Liver (tissue), 9 donors: Measurements from ENCODE around the gene UQCR11. TPM values are rescaled to one million over a fixed set of nuclear protein-coding genes. Genes with fewer than 3 reads are reported as not detected.

Source experiments
- DNase-seq: peaks from one replicate; pipeline ENCODE4 v3.0.0-alpha.2; 2017; ENCODE audit warnings: low spot score
- H3K27ac ChIP-seq, 2 donors: one replicate each; pipeline ENCODE4 v1.7.0; 2013; ENCODE audit warnings: inconsistent platforms in 2 of 2, low read length in 2 of 2, control low read depth in 1 of 2, low read depth in 1 of 2, mild to moderate bottlenecking in 1 of 2
- H3K27me3 ChIP-seq, 4 donors: one replicate each; pipeline versions ENCODE4 v1.6.1 to v1.7.0; 2013; ENCODE audit warnings: low read length in 3 of 4, inconsistent platforms in 1 of 4, mild to moderate bottlenecking in 1 of 4, moderate library complexity in 1 of 4; ENCODE audit not compliant: control insufficient read depth in 4 of 4, insufficient read depth in 4 of 4
- H3K36me3 ChIP-seq, 4 donors: one replicate each; pipeline versions ENCODE4 v1.6.1 to v1.7.0; 2013; ENCODE audit warnings: low read length in 3 of 4, mild to moderate bottlenecking in 3 of 4, low read depth in 1 of 4, moderate library complexity in 1 of 4; ENCODE audit not compliant: control insufficient read depth in 4 of 4, insufficient read depth in 3 of 4
- H3K4me1 ChIP-seq, 4 donors: one replicate each; pipeline versions ENCODE4 v1.6.1 to v1.7.0; 2013; ENCODE audit warnings: low read length in 3 of 4, mild to moderate bottlenecking in 3 of 4, moderate library complexity in 1 of 4; ENCODE audit not compliant: control insufficient read depth in 4 of 4, insufficient read depth in 4 of 4
- H3K4me3 ChIP-seq, 3 donors: one replicate each; pipeline versions ENCODE4 v1.6.1 to v1.7.0; 2013; ENCODE audit warnings: low read length in 3 of 3, control low read depth in 1 of 3, low read depth in 1 of 3, mild to moderate bottlenecking in 1 of 3
- H3K9ac ChIP-seq, 2 donors: one replicate each; pipeline ENCODE4 v1.7.0; 2013; ENCODE audit warnings: low read length in 2 of 2, mild to moderate bottlenecking in 2 of 2, moderate library complexity in 2 of 2, control low read depth in 1 of 2, low read depth in 1 of 2
- H3K9me3 ChIP-seq, 4 donors: one replicate each; pipeline versions ENCODE4 v1.6.1 to v1.7.0; 2013; ENCODE audit warnings: low read length in 3 of 4; ENCODE audit not compliant: control insufficient read depth in 4 of 4
- EGR1 ChIP-seq, 2 donors: IDR thresholded peaks; 2 replicates each; pipeline ENCODE4 v1.6.1; 2016 to 2018; ENCODE audit warnings: antibody characterized with exemption in 2 of 2, low read depth in 2 of 2
- FOXA1 ChIP-seq: IDR thresholded peaks from 2 replicates; pipeline ENCODE4 v1.6.1; 2016; ENCODE audit warnings: antibody characterized with exemption
- FOXA2 ChIP-seq: IDR thresholded peaks from 2 replicates; pipeline ENCODE4 v1.6.1; 2016; ENCODE audit warnings: antibody characterized with exemption
- GABPA ChIP-seq, 2 donors: IDR thresholded peaks in 1 of 2; conservative IDR thresholded peaks in 1 of 2; 2 replicates each; pipeline ENCODE4 v1.6.1; 2016; ENCODE audit warnings: antibody characterized with exemption in 2 of 2, mild to moderate bottlenecking in 1 of 2, moderate library complexity in 1 of 2
- HNF4A ChIP-seq, 2 donors: conservative IDR thresholded peaks; 2 replicates each; pipeline ENCODE4 v1.6.1; 2016; ENCODE audit warnings: antibody characterized with exemption in 2 of 2, mild to moderate bottlenecking in 2 of 2
- HNF4G ChIP-seq: IDR thresholded peaks from 2 replicates; pipeline ENCODE4 v1.6.1; 2016; ENCODE audit warnings: antibody characterized with exemption
- JUND ChIP-seq, 2 donors: IDR thresholded peaks; 2 replicates each; pipeline ENCODE4 v1.6.1; 2016; ENCODE audit warnings: antibody characterized with exemption in 2 of 2
- NR2F2 ChIP-seq: IDR thresholded peaks from 2 replicates; pipeline ENCODE4 v1.6.1; 2016; ENCODE audit warnings: antibody characterized with exemption
- RAD21 ChIP-seq, 2 donors: IDR thresholded peaks; 2 replicates each; pipeline ENCODE4 v1.6.1; 2016; ENCODE audit warnings: antibody characterized with exemption in 2 of 2, mild to moderate bottlenecking in 2 of 2
- REST ChIP-seq: IDR thresholded peaks from 2 replicates; pipeline ENCODE4 v1.6.1; 2016; ENCODE audit warnings: antibody characterized with exemption, mild to moderate bottlenecking
- RXRA ChIP-seq, 2 donors: IDR thresholded peaks; 2 replicates each; pipeline ENCODE4 v1.6.1; 2017 to 2018; ENCODE audit warnings: antibody characterized with exemption in 2 of 2, mild to moderate bottlenecking in 1 of 2
- SP1 ChIP-seq: IDR thresholded peaks from 2 replicates; pipeline ENCODE4 v1.6.1; 2018; ENCODE audit warnings: antibody characterized with exemption, mild to moderate bottlenecking
- TAF1 ChIP-seq: conservative IDR thresholded peaks from 2 replicates; pipeline ENCODE4 v1.6.1; 2016; ENCODE audit warnings: antibody characterized with exemption, mild to moderate bottlenecking
- YY1 ChIP-seq: IDR thresholded peaks from 2 replicates; pipeline ENCODE4 v1.6.1; 2016; ENCODE audit warnings: antibody characterized with exemption, mild to moderate bottlenecking
- ZBTB33 ChIP-seq: IDR thresholded peaks from 2 replicates; pipeline ENCODE4 v1.6.1; 2016; ENCODE audit warnings: antibody characterized with exemption
- WGBS: extraction: QIAGEN DNeasy Blood & Tissue Kit; methylation state at CpG from one replicate; pipeline ENCODE4 v1.1.7; 2013; 5-methylcytosine and 5-hydroxymethylcytosine counted together
- polyA plus RNA-seq, 2 donors: library from polyadenylated mRNA; stranded (reverse) in 1 of 2; unstranded in 1 of 2; fragments of 200-250 nt in 1 of 2; fragments of >200 nt in 1 of 2; fragmentation: Nextera tagmentation in 1 of 2; extraction: Ambion mirVana in 1 of 2; gene quantifications; one replicate each; pipeline versions ENCODE4 v1.2.1 to v1.2.3, GENCODE V29; 2013 to 2015
- total RNA-seq, 2 donors: library from RNA; depleted of rRNA; stranded (reverse); fragments of >200 nt; gene quantifications; one replicate each; pipeline ENCODE4 v1.2.3, GENCODE V29; 2014
- TF ChIP-seq, protein P1 (sequence below): IDR thresholded peaks from 2 replicates; pipeline ENCODE4 v1.6.1; 2016; ENCODE audit warnings: antibody characterized with exemption
- TF ChIP-seq, protein P2 (sequence below): fragments of 150-350 bp; IDR thresholded peaks from 2 replicates; pipeline ENCODE4 v1.5.1; 2017; ENCODE audit warnings: improper control_type of control experiment, low read depth, low read length; ENCODE audit not compliant: missing input control
- donor health status: healthy.
- donor health status: healthy.
- donor health status: healthy.
- donor health status: healthy.
- donor health status: healthy.

Gene UQCR11
- total and polyA plus RNA-seq, 4 donors = 23.8 to 862 (median 82.3) TPM

GRCh38 chr19:1577090-1577928, 28.0 kb downstream of the UQCR11 start:
- Histone ChIP-seq H3K4me3 (no peak overlapping the region), H3K9me3 (no peaks in the 10 kb centered on the region), H3K27me3 (no peaks in the 10 kb centered on the region), H3K4me1 (no peaks in the 10 kb centered on the region), H3K27ac (no peak overlapping the region), H3K9ac (no peak overlapping the region), H3K36me3 (peaks cover 3 to 37% (median 8%) of the 10 kb centered on the region in 4 donors)
- WGBS = 92% methylated on average over 41 of the region's 41 CpGs
- TF ChIP-seq EGR1 (IDR thresholded peaks at IDR 0.05; ENCODE audit: low read depth in 2 of 2) (no peak), HNF4A (conservative IDR thresholded peaks at IDR 0.05) (no peak), RAD21 (IDR thresholded peaks at IDR 0.05) (no peak), SP1 (no peak), ZBTB33 (no peak)
- DNase-seq = no peak

DNA sequence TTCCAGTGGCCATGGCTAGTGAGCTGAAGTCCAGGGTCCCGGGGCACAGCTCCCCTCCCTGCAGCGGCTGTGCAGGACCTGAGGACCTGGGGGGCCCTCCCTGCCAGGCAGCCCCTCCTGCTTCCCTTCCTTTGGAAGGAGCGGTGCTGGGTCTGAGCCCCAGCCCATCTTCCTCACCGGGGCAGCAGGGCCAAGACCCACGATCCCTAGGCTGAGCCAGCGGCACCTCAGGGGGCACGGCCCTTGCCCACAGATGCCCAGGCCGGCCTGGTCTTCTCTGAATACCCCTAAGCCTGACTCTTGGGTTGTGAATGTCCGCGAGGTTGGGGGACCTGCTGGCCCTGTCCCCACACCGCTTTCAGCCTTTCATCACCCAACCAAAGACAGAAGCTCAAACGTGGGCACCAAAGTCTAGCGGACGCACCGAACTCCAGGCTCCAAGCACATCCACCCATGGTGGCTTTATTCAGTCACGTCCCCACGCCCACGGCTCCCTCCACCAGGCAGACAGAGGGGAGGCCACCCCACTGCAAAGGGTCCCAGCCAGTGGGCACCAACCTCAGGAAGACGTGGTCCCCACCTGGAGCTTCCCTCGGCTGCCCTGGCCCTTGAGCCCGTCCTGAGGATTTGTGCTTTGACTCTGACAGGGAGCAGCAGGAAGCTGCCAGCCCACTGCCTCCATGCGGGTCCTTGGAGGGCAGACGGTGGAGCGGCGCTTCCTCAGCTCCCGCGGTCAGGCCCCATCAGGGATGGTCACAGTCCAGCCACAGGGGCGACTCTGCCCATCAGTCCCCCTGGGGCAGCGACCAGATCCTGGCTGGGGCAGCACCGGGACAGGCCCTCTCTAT, 28.8 kb downstream of the UQCR11 start:
- Histone ChIP-seq H3K9ac (no peak overlapping the region), H3K9me3 (no peaks in the 10 kb centered on the region), H3K27me3 (no peaks in the 10 kb centered on the region), H3K27ac (no peak overlapping the region), H3K4me3 (no peak overlapping the region), H3K4me1 (no peaks in the 10 kb centered on the region), H3K36me3 (peaks cover 0 to 33% (median 7%) of the 10 kb centered on the region in 4 donors)
- no peak for TF ChIP-seq EGR1 (IDR thresholded peaks at IDR 0.05; ENCODE audit: low read depth in 2 of 2)
- TF ChIP-seq TAF1 = no peak
- no peak for TF ChIP-seq SP1
- TF ChIP-seq, protein P1, sequence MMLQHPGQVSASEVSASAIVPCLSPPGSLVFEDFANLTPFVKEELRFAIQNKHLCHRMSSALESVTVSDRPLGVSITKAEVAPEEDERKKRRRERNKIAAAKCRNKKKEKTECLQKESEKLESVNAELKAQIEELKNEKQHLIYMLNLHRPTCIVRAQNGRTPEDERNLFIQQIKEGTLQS = no peak
- TF ChIP-seq, protein P2, sequence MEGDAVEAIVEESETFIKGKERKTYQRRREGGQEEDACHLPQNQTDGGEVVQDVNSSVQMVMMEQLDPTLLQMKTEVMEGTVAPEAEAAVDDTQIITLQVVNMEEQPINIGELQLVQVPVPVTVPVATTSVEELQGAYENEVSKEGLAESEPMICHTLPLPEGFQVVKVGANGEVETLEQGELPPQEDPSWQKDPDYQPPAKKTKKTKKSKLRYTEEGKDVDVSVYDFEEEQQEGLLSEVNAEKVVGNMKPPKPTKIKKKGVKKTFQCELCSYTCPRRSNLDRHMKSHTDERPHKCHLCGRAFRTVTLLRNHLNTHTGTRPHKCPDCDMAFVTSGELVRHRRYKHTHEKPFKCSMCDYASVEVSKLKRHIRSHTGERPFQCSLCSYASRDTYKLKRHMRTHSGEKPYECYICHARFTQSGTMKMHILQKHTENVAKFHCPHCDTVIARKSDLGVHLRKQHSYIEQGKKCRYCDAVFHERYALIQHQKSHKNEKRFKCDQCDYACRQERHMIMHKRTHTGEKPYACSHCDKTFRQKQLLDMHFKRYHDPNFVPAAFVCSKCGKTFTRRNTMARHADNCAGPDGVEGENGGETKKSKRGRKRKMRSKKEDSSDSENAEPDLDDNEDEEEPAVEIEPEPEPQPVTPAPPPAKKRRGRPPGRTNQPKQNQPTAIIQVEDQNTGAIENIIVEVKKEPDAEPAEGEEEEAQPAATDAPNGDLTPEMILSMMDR = no peak
- TF ChIP-seq GABPA (IDR thresholded peaks at IDR 0.05 in 1 of 2, conservative IDR thresholded peaks at IDR 0.05 in 1 of 2) = no peak
- TF ChIP-seq FOXA1 = no peak
- TF ChIP-seq ZBTB33 = no peak
- no peak for TF ChIP-seq YY1
- no peak for TF ChIP-seq REST
- TF ChIP-seq NR2F2 = no peak
- TF ChIP-seq HNF4G = no peak
- no peak for TF ChIP-seq RAD21 (IDR thresholded peaks at IDR 0.05)
- TF ChIP-seq FOXA2 = no peak
- TF ChIP-seq JUND (IDR thresholded peaks at IDR 0.05) = no peak
- no peak for TF ChIP-seq HNF4A (conservative IDR thresholded peaks at IDR 0.05)
- TF ChIP-seq RXRA (IDR thresholded peaks at IDR 0.05) = no peak
- DNase-seq = no peak
- WGBS = 92% methylated on average over 30 of the region's 30 CpGs
